ENCODE data around the gene HNF4A.

HNF4A gene

DNA sequence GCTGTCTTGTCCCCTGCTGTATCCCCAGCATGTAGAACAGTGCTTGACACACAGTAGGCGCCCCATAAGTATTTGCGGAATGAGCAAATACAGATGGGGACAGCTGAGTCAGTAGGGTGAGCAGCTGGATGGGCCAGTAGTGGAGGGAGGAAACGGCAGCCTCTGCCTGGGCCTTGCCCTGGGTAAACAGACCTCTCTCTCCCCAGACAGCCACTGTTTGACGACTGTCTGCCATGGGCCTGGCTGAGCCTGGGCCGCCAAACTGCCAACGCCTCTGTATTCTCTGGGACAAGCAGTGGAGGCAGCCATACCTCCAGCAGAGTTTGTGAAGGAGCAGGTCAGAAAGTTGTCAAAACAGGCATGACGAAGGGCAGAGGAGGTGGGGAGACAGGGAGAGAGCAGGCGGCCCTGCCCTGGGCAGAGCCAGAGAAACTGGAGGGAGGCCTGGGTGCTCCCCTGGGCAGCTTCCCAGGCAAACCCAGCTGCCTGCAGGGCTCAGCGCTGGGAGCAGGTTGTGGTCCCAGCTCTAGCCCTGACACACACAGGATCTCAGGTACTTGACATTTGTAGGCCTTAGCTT, 15.2 kb downstream of the HNF4A start:
- no peak overlapping the region for H3K4me3 ChIP-seq (ENCODE audit: low read depth, low read length)
- DNase-seq (ENCODE audit: low read depth): peak; percentile 10
- TF ChIP-seq CTCF (conservative IDR thresholded peaks at IDR 0.05; ENCODE audit: low read depth, low read length): no peak

- no peak for TF ChIP-seq CTCF (conservative IDR thresholded peaks at IDR 0.05; ENCODE audit: low read depth, low read length)
- no peak for DNase-seq (ENCODE audit: low read depth)
- no peak overlapping the region for H3K4me3 ChIP-seq (ENCODE audit: low read depth, low read length)
Observed at GRCh38 chr20:44382641-44383040, 27.1 kb downstream of the HNF4A start.

- TF ChIP-seq CTCF (conservative IDR thresholded peaks at IDR 0.05; ENCODE audit: low read depth, low read length): peak; percentile 98
- peak; percentile 74 for DNase-seq (ENCODE audit: low read depth)
Observed at GRCh38 chr20:44384423-44385027, 29.0 kb downstream of the HNF4A start.

DNA sequence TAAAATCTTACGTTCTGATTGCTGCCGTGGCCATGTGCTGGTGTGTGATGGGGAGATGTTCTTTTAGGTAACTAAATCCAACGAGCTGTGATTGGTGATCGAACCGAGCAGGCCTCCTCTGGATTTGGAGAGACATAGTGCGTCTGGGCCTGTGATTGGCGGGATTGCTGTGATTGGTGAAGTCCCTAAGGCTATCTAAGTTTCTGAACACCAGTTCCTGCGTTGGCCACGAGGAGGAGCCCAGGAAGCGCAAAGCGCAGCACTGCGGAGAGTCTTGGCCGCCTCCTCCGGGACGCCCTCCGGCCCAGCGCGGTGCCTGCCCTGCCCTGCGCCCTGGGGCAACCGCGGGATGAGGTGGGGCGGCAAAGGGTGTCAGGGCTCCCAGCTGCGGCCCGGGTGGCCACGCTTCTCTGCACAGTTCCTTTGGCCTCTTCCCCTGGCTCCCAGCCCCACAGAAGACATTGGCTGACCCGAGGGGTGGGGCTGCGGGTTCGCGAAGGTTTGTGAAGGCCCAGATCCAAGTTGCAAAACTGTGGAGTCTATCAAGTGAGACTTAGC, 33.0 kb downstream of the HNF4A start:
- TF ChIP-seq CTCF (conservative IDR thresholded peaks at IDR 0.05; ENCODE audit: low read depth, low read length): peak; percentile 85
- peak; percentile 83 for DNase-seq (ENCODE audit: low read depth)
- no peak overlapping the region for H3K4me3 ChIP-seq (ENCODE audit: low read depth, low read length)

More at GRCh38 chr20:44384423-44385027, 29.0 kb downstream of the HNF4A start:
- H3K4me3 ChIP-seq (ENCODE audit: low read depth, low read length): no peak overlapping the region

DNA sequence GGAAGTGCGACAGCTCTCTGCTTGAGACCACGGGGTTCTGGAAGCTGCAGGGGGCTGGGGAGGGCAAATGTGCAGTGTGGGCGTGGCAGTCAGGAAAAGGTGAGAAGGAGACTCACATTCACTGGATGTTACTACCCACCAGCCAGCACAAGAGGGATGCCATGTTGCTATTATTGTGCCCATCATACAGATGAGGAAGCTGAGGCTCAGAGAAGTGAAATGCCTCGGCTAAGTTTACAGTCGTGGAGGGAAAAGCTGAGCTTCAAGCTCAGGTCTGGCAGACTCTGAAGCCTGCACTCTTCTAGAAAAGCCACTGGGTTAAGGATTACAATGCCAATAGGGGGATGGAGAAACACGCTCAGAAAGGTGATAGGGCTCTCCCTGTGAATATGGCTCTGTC, 34.4 kb downstream of the HNF4A start:
- H3K4me3 ChIP-seq (ENCODE audit: low read depth, low read length): no peak overlapping the region
- TF ChIP-seq CTCF (conservative IDR thresholded peaks at IDR 0.05; ENCODE audit: low read depth, low read length): no peak
- no peak for DNase-seq (ENCODE audit: low read depth)

- no peak overlapping the region for H3K4me3 ChIP-seq (ENCODE audit: low read depth, low read length)
- no peak for TF ChIP-seq CTCF (conservative IDR thresholded peaks at IDR 0.05; ENCODE audit: low read depth, low read length)
- DNase-seq (ENCODE audit: low read depth): no peak
Observed at GRCh38 chr20:44390280-44390679, 34.8 kb downstream of the HNF4A start.
